ENCODE measurements around the gene RNF220. TPM values are rescaled to one million over a fixed set of nuclear protein-coding genes. Genes with fewer than 3 reads are reported as not detected.
A peak's percentile ranks its signal among the peaks of the same experiment; 100 is the strongest.

RNF220 gene
- total RNA-seq, 1 donor from 2014 or later = 47.1 TPM

- no peaks in the 10 kb centered on the region for H3K79me2 ChIP-seq (ENCODE audit: insufficient read depth, low read length)
- H4K20me1 ChIP-seq (ENCODE audit: insufficient read depth, low read length) = no peaks in the 10 kb centered on the region
- no peak overlapping the region for H3K27ac ChIP-seq (ENCODE audit: low read depth, low read length)
- no peaks in the 10 kb centered on the region for H3K4me1 ChIP-seq (ENCODE audit: insufficient read depth, low read length)
- Mint-ChIP-seq H3K4me3 (ENCODE audit: unreplicated experiment) (no peak overlapping the region), H3K4me1 (ENCODE audit: low read depth, unreplicated experiment) (no peaks in the 10 kb centered on the region), H3K9me3 (ENCODE audit: unreplicated experiment) (no peaks in the 10 kb centered on the region), H3K27me3 (ENCODE audit: low read depth, unreplicated experiment) (no peaks in the 10 kb centered on the region), H3K27ac (ENCODE audit: unreplicated experiment) (peak overlapping the region; percentile 41), H3K36me3 (ENCODE audit: low read depth, unreplicated experiment) (no peaks in the 10 kb centered on the region)
- no peak overlapping the region for H3K4me2 ChIP-seq (ENCODE audit: low read length)
- no peak overlapping the region for H2AFZ ChIP-seq (ENCODE audit: low read depth, low read length)
- no peaks in the 10 kb centered on the region for H3K9me3 ChIP-seq (ENCODE audit: insufficient read depth, low read depth, low read length)
- H3K4me3 ChIP-seq (ENCODE audit: insufficient read depth, low read depth, low read length) = no peak overlapping the region
- no peak for DNase-seq (ENCODE audit: low read depth)
- no peaks in the 10 kb centered on the region for H3K27me3 ChIP-seq (ENCODE audit: insufficient read depth, low read length)
- no peak overlapping the region for H3K9ac ChIP-seq (ENCODE audit: low read length)
- no peaks in the 10 kb centered on the region for H3K36me3 ChIP-seq (ENCODE audit: insufficient read depth, low read length)
- FAIRE-seq = no peak
- TF ChIP-seq CTCF (IDR thresholded peaks at IDR 0.05; ENCODE audit: insufficient read depth, low read depth, low read length) (no peak), EZH2 (IDR thresholded peaks at IDR 0.05; ENCODE audit: insufficient read depth, low read length) (no peak)
Measured at GRCh38 chr1:44659566-44659965, 254.5 kb downstream of the RNF220 start.

- Mint-ChIP-seq H3K27me3 (ENCODE audit: low read depth, unreplicated experiment) (no peaks in the 10 kb centered on the region), H3K27ac (ENCODE audit: unreplicated experiment) (no peak overlapping the region), H3K9me3 (ENCODE audit: unreplicated experiment) (no peaks in the 10 kb centered on the region), H3K4me3 (ENCODE audit: unreplicated experiment) (no peak overlapping the region), H3K36me3 (ENCODE audit: low read depth, unreplicated experiment) (no peaks in the 10 kb centered on the region), H3K4me1 (ENCODE audit: low read depth, unreplicated experiment) (no peaks in the 10 kb centered on the region)
- DNase-seq (ENCODE audit: low read depth) = no peak
- no peaks in the 10 kb centered on the region for H3K4me1 ChIP-seq (ENCODE audit: insufficient read depth, low read length)
- no peaks in the 10 kb centered on the region for H3K36me3 ChIP-seq (ENCODE audit: insufficient read depth, low read length)
- H3K4me3 ChIP-seq (ENCODE audit: insufficient read depth, low read depth, low read length) = no peak overlapping the region
- no peak overlapping the region for H3K9ac ChIP-seq (ENCODE audit: low read length)
- no peaks in the 10 kb centered on the region for H3K79me2 ChIP-seq (ENCODE audit: insufficient read depth, low read length)
- no peak overlapping the region for H3K27ac ChIP-seq (ENCODE audit: low read depth, low read length)
- TF ChIP-seq EZH2 (IDR thresholded peaks at IDR 0.05; ENCODE audit: insufficient read depth, low read length) (no peak), CTCF (IDR thresholded peaks at IDR 0.05; ENCODE audit: insufficient read depth, low read depth, low read length) (no peak)
- no peaks in the 10 kb centered on the region for H4K20me1 ChIP-seq (ENCODE audit: insufficient read depth, low read length)
- no peaks in the 10 kb centered on the region for H3K27me3 ChIP-seq (ENCODE audit: insufficient read depth, low read length)
- H2AFZ ChIP-seq (ENCODE audit: low read depth, low read length) = no peak overlapping the region
- H3K9me3 ChIP-seq (ENCODE audit: insufficient read depth, low read depth, low read length) = no peaks in the 10 kb centered on the region
- FAIRE-seq = no peak
- H3K4me2 ChIP-seq (ENCODE audit: low read length) = no peak overlapping the region
Measured at GRCh38 chr1:44660176-44660575, 255.1 kb downstream of the RNF220 start.

GRCh38 chr1:44661781-44662682 is 257.0 kb downstream of the RNF220 start:
- no peak overlapping the region for H2AFZ ChIP-seq (ENCODE audit: low read depth, low read length)
- no peaks in the 10 kb centered on the region for H3K9me3 ChIP-seq (ENCODE audit: insufficient read depth, low read depth, low read length)
- H3K4me2 ChIP-seq (ENCODE audit: low read length) = no peak overlapping the region
- DNase-seq (ENCODE audit: low read depth) = no peak
- no peaks in the 10 kb centered on the region for H3K4me1 ChIP-seq (ENCODE audit: insufficient read depth, low read length)
- Mint-ChIP-seq H3K4me3 (ENCODE audit: unreplicated experiment) (no peak overlapping the region), H3K27ac (ENCODE audit: unreplicated experiment) (no peak overlapping the region), H3K4me1 (ENCODE audit: low read depth, unreplicated experiment) (no peaks in the 10 kb centered on the region), H3K9me3 (ENCODE audit: unreplicated experiment) (no peaks in the 10 kb centered on the region), H3K27me3 (ENCODE audit: low read depth, unreplicated experiment) (no peaks in the 10 kb centered on the region), H3K36me3 (ENCODE audit: low read depth, unreplicated experiment) (no peaks in the 10 kb centered on the region)
- H3K27ac ChIP-seq (ENCODE audit: low read depth, low read length) = no peak overlapping the region
- no peak for TF ChIP-seq CTCF (IDR thresholded peaks at IDR 0.05; ENCODE audit: insufficient read depth, low read depth, low read length)
- TF ChIP-seq EZH2 (IDR thresholded peaks at IDR 0.05; ENCODE audit: insufficient read depth, low read length) = no peak
- H4K20me1 ChIP-seq (ENCODE audit: insufficient read depth, low read length) = no peaks in the 10 kb centered on the region
- H3K36me3 ChIP-seq (ENCODE audit: insufficient read depth, low read length) = no peaks in the 10 kb centered on the region
- H3K27me3 ChIP-seq (ENCODE audit: insufficient read depth, low read length) = no peaks in the 10 kb centered on the region
- no peak for FAIRE-seq
- H3K9ac ChIP-seq (ENCODE audit: low read length) = no peak overlapping the region
- no peaks in the 10 kb centered on the region for H3K79me2 ChIP-seq (ENCODE audit: insufficient read depth, low read length)
- H3K4me3 ChIP-seq (ENCODE audit: insufficient read depth, low read depth, low read length) = no peak overlapping the region

Data from astrocyte (in vitro differentiated cells and primary cell).